HG02759 (cell line): ENCODE results near the gene GATD1.

ENCODE experiments used
- ATAC-seq: cut with Tn5 transposase; IDR thresholded peaks from one replicate; pipeline ENCODE4 v1.9.1; 2021; ENCODE audit warnings: mild to moderate bottlenecking, moderate library complexity; ENCODE audit not compliant: unreplicated experiment

The GATD1 gene

DNA sequence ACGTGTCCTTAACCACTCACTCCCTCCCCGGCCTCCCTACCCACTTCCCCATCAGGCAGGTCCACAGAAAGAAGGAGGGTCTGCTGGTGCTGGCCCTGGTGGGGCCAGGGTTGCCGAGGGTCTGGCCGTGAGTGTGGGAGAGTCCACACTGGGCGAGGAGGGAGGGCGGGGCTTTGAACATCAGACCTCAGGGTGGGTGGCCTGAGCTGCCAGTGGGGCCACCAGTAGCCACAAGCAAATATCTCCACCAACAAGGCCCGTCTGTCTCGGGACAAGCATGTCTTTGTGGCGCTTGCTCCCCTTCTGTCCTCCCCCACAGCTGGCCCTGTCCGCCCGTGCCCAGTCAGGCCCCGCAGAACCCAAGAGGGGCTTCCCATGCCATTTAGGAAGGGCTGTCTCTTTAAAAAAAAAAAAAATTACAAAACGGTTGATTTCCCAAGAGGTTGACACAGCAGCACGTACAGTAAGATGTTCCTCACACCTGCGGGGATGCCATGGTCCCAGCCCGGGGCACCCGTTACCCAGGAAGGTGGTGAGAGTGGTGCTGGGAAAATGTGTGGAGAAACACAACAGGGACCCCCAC, 47.7 kb downstream of the GATD1 start:
- no peak for ATAC-seq

DNA sequence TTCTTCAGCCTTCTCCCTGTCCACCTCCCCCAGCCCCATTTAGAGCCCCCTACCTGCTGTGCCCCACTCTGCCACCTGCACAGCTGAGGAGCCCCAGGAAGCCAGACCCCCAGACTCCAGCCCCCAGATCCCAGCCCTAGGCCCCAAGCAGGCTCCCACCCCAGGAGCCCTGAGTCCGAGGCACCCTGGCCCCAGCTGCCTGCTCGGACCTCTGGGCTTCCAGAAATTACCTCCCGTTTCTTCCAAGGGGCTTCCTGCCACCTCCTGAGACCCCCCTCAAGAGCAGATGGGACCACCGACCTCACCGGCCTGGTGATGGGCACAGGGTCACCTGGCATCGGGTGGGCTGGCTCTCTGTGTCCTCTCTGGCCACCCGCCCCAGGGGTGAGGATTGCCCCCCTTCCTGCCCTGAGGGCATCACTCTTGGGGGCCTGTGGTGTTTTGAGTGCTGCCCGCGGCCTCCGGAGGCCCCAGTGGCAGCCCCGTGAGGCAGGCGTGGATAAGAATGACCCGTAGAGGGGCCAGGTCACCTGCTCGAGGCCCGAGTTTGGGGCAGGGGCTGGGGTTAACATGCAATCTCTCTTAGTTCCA, 48.3 kb downstream of the GATD1 start:
- no peak for ATAC-seq

DNA sequence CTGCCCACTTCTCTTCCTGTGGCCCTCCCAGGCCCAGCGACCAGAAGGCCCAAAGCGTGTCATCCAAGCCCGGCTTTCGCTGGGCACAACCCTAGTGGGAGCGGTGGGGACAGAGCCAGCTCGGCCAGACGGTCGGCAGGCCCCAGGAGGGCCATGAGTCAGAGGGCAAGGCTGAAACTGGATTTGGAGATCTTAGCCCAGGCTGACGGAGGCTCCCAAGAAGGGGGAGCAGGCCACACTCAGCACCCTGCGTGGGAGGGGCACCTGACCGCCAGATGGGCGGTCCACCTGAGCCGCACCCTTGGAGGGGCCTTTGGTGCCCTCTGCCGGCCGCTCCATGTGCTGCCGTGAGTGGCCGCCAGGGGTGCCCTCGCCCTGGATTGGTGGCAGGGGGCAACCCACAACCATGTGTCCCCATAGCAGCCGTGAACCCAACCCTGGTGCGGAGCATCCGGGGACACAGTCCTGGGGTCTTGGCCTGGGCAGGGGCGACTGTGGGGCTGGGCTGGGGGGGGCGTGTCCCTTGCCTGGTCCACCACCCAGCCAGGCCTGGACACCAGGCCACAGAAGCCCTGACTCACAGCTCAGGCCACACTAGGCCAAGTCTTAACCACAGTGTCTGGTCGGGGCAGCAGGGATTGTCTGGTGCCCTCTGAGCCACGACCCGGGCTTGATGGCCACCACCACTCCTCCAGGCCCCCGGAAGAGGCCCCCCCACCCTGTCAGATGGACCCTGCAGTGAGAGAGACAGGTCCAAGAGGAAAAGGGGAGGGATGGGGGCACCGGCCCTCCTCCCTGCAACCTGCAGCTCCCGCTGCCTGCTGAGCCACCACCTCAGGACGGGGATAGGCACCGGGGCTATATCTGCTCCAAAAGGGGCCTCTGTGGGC, 49.2 kb downstream of the GATD1 start:
- no peak for ATAC-seq

DNA sequence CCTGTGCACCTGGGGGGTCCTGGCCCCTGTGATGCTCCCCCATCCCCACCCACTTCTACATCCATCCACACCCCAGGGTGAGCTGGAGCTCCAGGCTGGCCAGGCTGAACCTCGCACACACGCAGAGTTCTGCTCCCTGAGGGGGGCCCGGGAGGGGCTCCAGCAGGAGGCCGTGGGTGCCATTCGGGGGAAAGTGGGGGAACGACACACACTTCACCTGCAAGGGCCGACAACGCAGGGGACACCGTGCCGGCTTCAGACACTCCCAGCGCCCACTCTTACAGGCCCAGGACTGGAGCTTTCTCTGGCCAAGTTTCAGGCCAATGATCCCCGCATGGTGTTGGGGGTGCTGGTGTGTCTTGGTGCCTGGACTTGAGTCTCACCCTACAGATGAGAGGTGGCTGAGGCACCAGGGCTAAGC, 50.0 kb downstream of the GATD1 start:
- no peak for ATAC-seq

DNA sequence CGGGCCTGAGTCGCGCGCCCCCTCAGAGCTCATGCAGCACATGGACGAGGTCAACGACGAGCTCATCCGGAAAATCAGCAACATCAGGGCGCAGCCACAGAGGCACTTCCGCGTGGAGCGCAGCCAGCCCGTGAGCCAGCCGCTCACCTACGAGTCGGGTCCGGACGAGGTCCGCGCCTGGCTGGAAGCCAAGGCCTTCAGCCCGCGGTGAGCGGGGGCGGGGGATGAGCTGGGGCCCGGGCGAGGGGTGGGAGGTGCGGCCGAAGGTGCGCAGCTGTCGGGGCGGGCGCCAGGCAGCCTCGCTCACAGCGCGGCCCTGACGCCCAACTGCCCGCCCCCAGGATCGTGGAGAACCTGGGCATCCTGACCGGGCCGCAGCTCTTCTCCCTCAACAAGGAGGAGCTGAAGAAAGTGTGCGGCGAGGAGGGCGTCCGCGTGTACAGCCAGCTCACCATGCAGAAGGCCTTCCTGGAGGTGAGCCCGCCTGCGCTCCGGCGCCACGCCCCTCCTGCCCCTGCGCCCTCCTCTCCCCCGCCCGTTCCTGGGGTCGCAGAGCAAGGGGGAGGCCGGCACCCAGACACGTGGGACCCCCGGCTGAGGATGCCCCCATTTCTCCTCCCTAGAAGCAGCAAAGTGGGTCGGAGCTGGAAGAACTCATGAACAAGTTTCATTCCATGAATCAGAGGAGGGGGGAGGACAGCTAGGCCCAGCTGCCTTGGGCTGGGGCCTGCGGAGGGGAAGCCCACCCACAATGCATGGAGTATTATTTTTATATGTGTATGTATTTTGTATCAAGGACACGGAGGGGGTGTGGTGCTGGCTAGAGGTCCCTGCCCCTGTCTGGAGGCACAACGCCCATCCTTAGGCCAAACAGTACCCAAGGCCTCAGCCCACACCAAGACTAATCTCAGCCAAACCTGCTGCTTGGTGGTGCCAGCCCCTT, 50.7 kb downstream of the GATD1 start:
- no peak for ATAC-seq

DNA sequence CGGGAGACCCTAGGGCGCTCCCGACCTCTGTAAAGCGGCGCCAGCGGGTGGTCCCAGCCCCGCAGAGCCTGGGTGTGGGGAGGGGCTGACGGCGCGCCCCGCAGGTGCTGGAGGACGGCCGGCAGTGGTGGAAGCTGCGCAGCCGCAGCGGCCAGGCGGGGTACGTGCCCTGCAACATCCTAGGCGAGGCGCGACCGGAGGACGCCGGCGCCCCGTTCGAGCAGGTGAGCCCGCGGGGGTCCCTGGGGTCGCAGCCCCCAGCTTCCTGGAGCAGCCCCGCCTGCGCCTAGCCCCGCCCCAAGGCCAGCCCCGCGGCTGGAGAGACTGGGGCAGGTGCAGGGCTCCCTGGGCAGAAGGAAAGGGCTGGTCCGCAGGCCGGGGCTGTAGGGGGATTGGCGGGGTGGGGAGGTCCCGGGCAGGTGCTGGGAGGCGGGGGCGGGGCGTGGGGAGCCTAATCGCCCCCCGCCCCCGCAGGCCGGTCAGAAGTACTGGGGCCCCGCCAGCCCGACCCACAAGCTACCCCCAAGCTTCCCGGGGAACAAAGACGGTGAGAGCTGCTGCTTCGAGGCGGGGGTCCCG, 51.6 kb downstream of the GATD1 start:
- no peak for ATAC-seq

DNA sequence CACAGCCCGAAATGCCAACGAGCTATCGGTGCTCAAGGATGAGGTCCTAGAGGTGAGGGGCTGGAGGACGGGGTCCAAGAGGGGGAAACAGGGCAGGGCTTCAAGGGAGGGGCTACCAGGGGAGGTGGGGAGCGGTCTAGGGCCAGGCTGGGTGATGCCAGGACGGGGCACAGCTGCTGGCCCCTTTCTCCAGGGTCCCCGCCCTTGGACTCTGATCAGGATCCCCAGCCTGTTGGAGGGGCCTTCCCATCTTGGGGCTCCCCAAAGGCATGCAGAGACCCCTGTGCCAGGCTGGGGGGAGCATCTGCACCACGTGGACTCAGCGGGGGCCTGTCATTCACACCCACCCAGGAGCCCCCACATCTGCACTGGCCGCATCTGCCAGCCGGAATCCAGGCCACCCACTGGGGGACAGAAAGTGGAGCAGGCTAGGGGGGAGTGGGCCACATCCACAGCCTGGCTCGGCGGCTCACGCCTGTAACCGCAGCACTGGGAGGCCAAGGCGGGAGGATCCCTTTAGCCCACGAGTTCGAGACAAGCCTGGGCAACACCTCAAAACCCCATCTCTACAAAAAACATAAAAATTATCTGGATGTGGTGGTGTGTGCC, 52.4 kb downstream of the GATD1 start:
- no peak for ATAC-seq

DNA sequence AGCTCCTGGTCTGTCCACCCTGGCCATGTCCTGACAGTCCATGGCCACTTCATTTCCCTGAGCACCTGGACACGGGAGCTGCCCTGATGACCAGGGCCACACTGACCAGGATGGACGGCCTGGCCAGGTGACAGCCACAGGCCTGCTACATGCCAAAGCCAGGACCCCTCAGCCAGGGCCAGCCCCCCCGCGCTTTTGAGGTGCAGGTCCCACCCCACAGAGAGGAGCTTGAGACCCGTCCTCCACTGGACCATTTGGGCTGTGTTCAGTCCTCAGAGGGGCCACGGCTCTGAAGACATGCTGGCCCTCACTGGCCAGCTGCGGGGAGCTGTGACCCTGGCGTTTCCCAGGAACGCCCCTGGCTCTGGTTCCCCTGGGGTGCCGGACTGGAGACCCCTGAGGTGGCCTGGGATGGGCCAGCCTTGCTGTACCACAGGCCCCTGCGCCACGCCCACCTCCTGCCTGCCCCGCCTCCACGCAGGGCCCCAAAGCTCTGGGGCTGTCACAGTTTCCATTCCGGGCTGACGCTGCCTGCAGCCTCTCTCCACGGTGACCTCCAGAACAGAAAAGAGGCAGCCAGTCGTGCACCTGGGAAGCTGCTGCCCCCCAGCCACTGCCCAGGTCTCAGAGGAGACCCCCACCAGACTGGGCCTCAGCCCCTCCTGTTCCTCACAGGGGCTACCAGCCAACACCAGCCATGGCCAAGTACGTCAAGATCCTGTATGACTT, 53.1 kb downstream of the GATD1 start:
- no peak for ATAC-seq

DNA sequence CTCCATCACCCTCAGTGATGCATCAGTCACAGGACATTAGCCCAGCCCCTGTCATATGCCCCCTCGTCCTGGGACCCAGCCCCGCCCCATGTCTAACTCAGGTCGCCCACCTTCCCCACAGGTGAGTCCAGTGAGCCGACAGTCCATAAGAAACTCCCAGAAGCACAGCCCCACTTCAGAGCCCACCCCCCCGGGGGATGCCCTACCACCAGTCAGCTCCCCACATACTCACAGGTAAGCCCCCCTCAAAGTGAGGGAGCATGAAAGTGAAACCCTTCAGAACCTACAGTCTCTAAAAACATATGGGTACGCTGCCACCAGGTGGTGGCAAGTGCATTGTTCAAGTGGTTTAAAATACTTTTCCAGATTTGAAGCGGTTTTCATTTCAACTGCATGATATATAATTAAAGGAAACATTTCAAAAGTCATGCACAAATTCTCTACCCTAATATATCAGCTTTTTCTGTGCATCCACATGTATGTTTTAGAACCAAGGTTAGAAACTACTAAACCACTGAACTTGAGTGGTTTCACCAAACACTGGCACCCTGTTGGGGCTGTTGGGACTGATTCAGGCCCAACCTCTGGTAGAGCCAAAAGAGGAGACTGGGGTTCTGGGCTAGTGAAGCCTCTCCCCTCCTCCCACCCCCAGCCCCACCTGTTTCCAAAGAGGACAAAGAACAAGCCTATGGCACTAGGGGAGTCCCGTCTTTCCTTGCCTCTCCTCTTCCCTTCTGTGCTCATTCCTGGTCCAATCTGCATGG, 54.0 kb downstream of the GATD1 start:
- no peak for ATAC-seq

DNA sequence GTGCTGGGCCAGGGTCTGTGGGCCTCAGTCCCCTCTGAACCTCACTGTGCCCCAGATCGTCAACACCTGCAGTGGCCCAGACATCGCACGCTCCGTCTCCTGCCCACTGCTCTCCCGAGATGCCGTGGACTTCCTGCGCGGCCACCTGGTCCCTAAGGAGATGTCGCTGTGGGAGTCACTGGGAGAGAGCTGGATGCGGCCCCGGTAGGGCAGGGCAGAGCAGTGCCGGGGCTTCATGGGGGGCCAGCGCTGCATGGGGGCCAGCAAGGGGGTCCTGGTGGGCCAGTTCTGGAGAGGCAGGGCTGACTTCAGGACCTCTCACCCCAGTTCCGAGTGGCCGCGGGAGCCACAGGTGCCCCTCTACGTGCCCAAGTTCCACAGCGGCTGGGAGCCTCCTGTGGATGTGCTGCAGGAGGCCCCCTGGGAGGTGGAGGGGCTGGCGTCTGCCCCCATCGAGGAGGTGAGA, 54.9 kb downstream of the GATD1 start:
- ATAC-seq, result no peak

DNA sequence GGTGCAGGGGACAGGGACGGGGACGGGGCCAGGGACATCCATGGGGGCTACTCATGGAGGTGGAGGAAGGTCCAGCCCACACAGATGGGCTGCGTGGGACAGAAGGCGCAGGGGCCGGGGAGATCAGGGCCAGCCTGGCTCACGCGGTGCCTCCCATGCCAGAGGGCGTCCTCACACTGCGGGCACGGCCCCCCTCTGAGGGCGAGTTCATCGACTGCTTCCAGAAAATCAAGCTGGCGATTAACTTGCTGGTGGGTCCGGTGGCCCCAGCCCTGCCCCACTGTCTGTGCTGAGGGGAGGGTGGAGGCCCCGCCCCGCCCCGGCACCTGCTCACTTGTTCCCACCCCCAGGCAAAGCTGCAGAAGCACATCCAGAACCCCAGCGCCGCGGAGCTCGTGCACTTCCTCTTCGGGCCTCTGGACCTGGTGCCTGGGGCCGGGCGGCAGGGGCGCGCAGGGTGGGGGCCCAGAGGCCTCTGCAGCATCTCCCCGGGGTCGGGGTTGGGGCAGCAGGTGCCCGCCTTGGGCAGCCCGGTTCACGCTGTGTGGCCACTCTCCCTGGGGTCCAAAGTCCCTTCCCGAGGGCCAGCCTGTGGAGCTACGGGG, 55.4 kb downstream of the GATD1 start:
- ATAC-seq, result no peak

DNA sequence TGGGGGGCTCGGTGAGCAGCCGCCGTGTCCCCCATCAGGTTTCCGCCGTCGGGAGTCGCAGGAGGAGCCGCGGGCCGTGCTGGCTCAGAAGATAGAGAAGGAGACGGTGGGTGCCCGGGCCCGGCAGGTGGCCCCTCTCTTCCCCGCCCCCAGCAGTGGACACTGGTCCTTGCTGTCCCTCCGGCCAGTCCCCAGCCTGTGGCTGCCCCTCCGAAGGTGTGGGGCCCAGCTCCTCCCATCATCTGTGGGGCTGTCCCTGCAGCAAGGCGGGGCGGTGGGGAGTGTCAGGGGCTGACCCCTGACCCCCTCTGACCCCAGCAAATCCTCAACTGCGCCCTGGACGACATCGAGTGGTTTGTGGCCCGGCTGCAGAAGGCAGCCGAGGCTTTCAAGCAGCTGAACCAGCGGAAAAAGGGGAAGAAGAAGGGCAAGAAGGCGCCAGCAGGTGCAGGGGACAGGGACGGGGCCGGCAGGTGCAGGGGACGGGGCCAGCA, 56.0 kb downstream of the GATD1 start:
- ATAC-seq, result no peak

DNA sequence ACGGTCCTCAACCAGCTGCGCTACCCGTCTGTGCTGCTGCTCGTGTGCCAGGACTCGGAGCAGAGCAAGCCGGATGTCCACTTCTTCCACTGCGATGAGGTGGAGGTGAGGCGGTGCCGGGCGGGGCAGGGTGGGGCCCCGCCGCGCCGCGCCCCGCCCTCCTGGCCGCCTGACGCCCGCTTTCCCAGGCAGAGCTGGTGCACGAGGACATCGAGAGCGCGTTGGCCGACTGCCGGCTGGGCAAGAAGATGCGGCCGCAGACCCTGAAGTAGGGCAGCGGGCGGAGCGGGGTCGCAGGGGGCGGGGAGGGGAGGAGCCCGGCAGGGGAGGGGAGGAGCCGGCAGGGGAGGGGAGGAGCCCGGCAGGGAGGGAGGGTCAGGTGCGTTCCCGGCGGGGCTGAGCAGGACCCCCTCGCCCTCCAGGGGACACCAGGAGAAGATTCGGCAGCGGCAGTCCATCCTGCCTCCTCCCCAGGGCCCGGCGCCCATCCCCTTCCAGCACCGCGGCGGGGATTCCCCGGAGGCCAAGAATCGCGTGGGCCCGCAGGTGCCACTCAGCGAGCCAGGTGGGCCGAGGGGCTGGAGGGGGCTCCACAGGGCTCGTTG, 56.5 kb downstream of the GATD1 start:
- no peak for ATAC-seq

DNA sequence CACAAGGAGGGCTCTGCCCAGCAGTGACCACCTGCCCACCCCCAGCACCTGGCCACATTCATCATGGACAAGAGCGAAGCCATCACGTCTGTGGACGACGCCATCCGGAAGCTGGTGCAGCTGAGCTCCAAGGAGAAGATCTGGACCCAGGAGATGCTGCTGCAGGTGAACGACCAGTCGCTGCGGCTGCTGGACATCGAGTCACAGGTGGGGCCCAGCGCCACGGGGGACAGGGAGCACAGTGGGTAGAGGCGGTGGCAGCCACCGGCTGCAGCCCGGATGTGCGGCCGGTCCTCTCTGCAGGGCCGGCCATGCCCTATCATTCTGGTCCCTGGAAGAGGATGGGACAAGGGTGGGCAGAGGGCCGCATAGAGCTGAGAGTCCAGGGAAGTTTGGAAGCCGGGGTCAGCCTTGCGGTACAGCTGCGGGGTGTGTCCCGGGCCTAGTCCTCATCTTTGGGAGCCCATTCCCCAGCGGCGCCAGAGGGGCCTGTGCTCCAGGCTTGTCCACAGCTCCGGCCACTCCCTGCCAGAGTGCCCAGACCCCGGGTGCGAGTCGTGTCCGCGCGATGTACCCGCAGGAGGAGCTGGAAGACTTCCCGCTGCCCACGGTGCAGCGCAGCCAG, 57.2 kb downstream of the GATD1 start:
- no peak for ATAC-seq

DNA sequence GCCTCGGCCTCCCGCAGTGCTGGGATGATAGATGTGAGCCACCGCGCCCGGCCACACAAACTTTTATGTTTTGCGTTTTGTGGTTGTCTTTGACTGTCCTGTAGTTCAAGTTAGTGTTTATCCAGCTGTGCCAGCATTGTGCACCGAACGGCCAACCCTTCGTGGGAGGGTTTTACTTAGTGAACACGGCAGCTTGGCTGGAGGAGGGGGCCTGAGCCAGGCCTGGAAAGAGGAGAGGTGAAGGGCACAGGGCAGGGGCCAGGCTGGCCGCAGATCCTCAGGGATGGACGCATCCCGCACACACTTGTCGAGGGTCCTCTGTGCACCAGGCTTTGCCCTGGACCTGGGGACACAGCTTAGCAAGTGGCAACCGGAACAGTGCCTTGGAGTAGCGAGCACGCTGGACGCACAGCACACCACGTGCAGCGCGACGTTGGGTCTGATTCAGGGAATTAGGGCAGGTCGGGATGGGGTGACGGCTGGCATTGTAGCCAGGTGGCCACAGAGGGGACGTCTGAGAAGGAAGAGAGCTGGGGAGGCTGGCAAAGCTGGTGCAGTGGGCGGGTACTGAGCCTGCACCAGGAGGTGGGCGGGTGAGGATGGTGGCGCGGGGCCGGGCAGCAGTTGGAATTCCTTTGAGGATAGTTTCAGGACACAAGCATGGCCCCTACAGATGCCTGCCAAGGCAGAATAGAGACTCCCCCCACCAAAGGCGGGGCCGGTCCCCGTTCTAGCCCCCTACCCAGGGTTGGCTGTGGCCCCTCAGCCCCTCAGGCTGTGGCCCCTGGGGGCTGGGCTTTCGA, 57.9 kb downstream of the GATD1 start:
- no peak for ATAC-seq
